ENCODE measurements around the gene CAPS.

DNA sequence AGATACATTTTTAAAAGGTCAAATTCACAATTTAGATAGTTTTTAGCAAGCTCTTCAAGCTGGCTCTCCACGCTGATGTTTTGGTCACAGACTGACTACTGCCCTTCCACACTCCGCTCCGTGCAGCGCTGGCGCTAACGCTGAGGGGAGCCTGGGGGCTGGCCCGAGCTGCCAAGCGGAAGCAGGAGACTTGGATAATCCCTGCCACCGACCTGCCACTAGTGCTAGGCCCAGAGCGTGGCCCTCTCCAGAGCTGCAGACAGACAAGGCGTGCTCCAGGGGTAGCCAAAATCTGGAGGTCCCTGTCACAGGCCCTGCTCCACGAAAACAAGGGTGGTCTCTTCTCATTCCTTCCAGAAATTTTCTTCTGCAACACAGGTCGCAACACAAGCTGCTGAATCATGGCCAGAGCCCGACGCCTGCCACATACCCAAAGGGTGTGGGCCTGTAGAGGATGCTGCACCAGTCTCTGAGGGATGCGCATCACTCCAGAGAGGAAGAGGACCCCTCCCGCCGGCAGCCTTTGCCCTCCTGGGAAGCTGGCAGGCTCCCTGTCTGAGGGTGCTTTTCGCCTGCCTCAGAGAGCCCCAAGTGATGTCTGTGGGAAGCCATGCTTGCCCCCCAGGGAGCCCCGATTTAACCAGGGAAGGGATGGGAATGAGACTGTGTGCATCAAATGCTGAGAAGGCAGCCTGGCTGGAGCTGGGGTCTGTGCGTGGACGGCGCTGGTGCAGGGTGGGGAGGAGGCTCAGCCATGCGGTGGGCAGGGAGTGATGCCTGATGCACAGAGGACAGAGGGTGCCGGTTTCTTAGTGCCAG, 21.6 kb downstream of the CAPS start:
- TF ChIP-seq, protein P1, sequence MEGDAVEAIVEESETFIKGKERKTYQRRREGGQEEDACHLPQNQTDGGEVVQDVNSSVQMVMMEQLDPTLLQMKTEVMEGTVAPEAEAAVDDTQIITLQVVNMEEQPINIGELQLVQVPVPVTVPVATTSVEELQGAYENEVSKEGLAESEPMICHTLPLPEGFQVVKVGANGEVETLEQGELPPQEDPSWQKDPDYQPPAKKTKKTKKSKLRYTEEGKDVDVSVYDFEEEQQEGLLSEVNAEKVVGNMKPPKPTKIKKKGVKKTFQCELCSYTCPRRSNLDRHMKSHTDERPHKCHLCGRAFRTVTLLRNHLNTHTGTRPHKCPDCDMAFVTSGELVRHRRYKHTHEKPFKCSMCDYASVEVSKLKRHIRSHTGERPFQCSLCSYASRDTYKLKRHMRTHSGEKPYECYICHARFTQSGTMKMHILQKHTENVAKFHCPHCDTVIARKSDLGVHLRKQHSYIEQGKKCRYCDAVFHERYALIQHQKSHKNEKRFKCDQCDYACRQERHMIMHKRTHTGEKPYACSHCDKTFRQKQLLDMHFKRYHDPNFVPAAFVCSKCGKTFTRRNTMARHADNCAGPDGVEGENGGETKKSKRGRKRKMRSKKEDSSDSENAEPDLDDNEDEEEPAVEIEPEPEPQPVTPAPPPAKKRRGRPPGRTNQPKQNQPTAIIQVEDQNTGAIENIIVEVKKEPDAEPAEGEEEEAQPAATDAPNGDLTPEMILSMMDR (IDR thresholded peaks at IDR 0.05) = no peak
- TF ChIP-seq EP300 (IDR thresholded peaks at IDR 0.05) (no peak), POLR2A (IDR thresholded peaks at IDR 0.05) (no peak)
